IPS-18c (cell line): ENCODE data around the gene RTN4RL2.
"Not testable (repeated sequence)": the region's sequence is repeated elsewhere in the genome, so short reads cannot be mapped to it uniquely, and the experiment has no call there.

Experiments
- H3K4me3 ChIP-seq: 2 replicates; pipeline ENCODE4 v1.7.0; 2013; ENCODE audit warnings: low read depth, mild to moderate bottlenecking, low read length, moderate library complexity; ENCODE audit not compliant: insufficient read depth
- H3K9me3 ChIP-seq: one replicate; pipeline ENCODE4 v1.6.1; 2013; ENCODE audit warnings: mild to moderate bottlenecking, low read length, moderate library complexity; ENCODE audit not compliant: control insufficient read depth, insufficient read depth

The RTN4RL2 gene

DNA sequence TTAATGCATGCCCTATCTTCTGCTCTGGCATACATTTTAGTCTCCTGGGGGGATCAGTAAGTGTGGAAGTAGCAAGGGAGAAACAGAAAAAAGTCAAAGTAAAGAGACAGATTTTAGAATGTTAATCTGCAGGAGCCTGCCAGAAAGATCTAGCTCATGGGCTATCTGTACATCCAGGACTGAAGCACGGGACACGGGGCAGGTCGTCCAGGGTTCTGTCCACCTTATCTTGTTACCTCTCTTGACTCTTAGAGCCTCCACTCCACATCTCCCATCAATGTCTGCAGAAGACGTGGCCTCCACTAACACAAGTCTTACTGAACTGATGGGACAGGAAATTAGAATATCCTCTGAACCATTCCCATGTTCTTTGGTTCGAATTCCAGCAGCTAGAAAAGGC is 31.7 kb upstream of the RTN4RL2 start:
- Histone ChIP-seq H3K4me3 (no peak overlapping the region), H3K9me3 (peaks cover 2% of the 10 kb centered on the region)

DNA sequence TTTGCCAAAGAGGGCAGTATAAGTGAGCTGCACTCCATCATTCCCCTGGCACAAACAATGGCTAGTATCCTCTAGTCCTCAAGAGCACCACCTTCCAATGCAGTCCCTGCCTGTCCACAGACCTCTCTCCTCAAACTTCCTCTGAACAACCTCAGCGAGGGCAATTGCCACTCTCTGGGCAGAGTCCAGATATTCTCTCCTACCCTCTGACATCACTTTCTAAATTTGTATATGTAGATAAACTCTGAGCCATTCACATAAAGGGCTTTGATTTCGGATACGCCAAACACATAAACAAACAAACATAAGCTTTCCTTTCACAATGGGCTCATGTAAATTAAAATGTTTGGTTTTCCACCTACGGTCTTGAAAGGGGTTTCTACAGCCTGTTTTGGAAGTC is 30.4 kb upstream of the RTN4RL2 start:
- Histone ChIP-seq H3K9me3 (no peaks in the 10 kb centered on the region), H3K4me3 (no peak overlapping the region)

DNA sequence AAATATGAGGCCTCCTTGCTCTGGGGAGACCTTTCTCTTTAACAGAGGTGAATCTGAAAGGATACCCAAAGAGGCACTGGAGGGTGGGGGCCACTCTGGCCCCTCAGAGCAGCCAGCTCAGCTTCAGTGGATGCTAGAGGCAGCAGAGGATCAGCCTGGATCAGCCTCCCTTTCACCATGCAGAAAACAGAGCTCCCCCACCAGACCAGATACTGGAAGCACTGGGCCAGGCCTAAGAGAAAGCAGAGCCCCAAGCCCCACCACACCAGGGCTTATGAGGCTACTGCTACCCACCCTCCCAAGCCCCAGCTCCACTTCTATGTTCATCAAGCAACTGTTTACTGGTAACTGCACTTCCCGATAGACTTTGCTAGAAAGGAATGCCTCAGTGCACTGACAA is 29.4 kb upstream of the RTN4RL2 start:
- Histone ChIP-seq H3K4me3 (no peak overlapping the region), H3K9me3 (no peaks in the 10 kb centered on the region)

DNA sequence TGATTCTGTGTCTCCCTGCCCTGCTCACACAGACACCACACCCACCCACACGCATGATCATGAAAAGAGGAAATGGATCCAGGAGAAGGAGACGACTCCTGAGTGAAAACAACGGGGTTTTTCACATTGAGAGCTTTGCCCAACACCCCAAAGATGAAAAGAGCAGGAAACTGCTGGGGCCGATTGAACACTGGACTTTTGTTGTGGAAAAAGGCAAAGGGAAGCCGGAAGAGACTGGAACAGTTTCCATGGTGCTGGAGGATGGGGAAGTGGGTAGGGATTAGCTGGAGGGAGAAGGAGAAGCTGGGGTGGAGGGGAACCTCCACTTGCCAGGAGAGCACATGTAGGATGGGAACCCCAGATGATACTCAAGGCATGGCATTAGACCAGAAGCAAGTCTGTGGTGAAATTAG is 28.2 kb upstream of the RTN4RL2 start:
- Histone ChIP-seq H3K4me3 (no peak overlapping the region), H3K9me3 (no peaks in the 10 kb centered on the region)

DNA sequence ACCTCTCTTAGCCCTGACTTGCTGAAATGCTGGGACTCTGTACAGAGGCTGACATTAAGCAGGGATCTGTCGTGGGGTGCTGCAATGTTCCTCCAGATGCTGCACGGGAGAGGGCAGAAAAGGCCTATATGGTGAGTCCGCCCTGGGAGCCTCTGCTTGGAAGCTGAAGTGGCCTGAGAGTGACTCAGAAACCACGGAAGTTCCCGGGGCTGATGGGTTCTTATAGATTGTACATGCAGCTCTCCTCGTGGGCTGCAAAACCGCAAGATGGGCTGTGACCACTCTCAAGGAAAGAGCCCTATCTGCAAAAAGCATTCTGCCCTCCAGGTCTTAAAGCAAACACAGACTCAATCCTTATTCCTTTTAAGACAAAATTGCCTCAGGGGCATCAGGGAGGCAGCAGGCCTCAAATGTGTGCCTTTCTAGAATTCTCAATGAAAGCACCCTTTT is 27.6 kb upstream of the RTN4RL2 start:
- H3K9me3 ChIP-seq: no peaks in the 10 kb centered on the region
- no peak overlapping the region for H3K4me3 ChIP-seq

DNA sequence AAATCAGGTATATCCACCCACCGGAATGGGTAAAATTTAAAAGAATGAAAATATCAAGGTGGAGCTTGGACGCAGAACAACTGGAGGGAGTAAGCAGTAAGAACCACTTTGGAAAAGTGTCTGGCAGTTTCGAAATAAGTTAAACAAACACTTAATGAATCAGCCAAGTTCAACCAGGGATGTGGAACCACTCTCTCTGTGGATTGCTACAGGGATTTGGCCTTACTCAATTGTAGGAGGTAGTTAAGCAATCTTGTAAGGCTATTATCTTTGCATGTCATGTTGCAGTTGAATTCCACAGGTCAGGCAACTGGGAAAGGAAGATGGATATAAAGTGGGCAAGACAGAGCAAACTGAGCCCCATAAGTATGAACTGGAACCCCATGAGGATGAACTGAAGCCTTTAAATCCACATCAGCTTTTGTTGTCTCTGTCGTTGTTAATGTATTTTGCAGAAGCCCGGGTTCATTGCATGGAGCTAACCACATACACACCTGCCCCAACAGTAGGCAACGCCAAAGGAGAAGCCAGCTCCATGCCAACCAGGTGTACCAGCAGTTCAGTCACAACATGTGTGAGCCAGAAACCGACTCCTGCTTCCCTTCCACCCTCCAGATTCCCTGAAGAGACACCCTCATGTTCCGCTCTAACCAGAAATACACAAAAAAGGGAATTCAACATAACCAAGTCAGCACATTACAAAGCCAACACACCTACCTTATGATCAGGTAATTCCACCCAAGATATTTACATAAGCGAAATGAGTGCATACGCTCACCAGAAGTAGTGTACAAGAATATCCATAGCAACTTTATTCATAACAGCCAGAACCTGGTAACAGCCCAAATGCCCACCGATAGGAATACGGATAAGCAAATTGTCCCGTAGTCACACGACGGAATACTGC is 25.4 kb upstream of the RTN4RL2 start:
- Histone ChIP-seq H3K4me3 (no peak overlapping the region), H3K9me3 (no peaks in the 10 kb centered on the region)

DNA sequence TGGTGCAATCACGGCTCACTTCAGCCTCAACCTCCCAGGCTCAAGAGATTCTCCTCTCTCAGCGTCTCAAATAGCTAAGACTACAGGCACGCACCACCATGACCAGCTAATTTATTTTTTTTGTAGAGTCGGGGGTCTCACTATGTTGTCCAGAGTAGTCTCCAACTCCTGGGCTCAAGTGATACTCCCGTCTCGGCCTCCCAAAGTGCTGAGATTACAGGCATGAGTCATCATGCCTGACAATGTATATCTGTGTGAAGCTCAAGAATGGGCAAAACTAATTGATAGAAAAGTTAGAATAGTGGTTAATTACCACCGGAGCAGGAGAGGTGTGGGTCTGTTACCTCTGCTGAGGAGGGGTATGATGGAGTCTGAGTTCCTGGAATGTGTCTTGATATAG is 24.3 kb upstream of the RTN4RL2 start:
- Histone ChIP-seq H3K9me3 (no peaks in the 10 kb centered on the region), H3K4me3 (no peak overlapping the region)

DNA sequence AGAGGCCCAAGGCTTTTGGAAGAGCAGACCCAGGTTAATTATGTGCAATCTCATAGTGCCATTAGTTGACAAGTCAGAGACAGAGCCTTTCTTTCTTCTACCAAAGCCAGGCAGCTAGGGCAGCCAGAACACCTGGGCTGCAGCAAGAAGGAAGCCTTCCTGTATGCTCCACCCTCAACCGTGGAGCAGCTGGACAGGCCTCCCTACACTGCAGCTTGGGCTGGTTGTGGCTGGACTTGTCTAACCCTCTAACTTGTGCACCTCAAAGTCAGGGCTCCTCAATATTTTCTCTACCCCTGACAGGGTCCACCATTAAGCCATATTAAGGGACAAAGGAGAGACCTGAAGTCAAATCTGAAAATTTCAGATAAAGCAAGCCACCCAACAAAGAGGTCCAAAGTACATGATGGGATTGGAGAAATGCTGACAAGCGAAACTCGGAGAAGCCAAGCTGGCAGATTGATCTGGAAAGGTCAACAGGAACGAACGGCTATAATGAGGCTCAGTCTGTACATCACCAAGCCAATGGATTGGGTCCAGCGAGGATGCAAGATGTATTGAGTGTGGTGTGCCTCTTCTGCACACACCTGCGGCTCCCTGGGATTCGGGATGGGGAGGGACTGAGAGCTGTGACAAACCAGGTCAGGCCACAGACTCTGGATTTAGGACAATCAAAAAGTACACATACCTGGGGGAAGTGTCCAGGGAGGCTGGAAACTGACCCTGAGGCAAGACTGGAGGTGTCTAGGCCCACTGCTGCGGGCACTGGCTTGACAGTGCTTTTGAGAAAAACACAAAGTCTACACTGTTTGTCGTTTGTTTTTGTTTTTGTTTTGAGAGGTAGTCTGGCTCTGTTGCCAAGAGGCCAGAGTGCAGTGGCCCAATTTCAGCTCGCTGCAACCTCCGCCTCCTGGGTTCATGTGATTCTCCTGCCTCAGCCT is 21.7 kb upstream of the RTN4RL2 start:
- Histone ChIP-seq H3K9me3 (peaks cover 2% of the 10 kb centered on the region), H3K4me3 (no peak overlapping the region)

DNA sequence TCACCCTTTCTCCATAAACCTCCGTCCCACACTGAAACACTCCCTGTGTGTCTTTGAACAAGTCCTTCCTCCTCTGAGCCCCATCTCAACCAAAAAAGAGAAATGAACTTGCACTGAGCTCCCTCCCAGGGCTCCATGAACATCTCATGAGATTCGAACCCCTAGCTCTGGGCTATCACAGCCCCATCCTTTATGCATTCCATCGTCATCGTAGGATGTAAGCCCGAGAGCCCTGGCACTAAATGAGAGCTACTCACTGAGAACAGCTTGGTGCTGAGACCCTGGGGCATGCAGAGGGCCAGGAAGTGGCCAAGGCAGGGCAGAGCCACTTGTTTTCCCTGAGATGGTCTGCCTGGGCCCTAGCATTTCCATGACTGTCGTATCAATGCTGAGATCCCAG is 20.5 kb upstream of the RTN4RL2 start:
- H3K4me3 ChIP-seq: no peak overlapping the region
- H3K9me3 ChIP-seq: peaks cover 2% of the 10 kb centered on the region

DNA sequence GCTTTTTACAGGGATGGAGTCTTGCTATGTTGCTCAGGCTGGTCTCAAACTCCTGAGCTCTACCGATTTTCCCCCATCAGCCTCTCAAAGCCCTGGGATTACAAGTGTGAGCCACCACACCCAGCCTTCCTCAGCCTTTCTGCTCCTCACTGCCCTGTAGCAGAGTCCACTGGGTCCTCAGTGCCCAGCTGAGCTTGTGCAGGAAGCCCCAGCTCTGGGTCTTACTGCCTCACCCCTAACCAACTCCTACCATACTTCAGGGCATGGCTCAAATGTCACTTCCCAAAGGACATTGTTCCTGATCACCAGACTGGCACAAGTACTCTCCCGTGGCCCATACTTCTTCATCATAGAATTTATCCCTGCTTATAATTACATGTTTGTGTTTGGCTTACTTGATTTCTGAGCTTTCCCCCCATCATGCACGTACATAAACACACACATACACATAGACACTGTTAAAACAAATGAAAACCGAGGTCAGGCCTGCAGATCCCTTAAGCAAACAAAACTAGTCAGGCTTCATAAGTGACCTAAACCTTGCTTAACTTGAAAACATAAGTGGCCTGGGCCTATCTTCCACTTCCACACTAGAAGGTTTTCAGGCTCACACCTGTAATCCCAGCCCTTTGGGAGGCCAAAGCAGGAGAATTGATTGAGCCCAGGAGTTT is 19.4 kb upstream of the RTN4RL2 start:
- H3K9me3 ChIP-seq: peaks cover 2% of the 10 kb centered on the region
- no peak overlapping the region for H3K4me3 ChIP-seq

DNA sequence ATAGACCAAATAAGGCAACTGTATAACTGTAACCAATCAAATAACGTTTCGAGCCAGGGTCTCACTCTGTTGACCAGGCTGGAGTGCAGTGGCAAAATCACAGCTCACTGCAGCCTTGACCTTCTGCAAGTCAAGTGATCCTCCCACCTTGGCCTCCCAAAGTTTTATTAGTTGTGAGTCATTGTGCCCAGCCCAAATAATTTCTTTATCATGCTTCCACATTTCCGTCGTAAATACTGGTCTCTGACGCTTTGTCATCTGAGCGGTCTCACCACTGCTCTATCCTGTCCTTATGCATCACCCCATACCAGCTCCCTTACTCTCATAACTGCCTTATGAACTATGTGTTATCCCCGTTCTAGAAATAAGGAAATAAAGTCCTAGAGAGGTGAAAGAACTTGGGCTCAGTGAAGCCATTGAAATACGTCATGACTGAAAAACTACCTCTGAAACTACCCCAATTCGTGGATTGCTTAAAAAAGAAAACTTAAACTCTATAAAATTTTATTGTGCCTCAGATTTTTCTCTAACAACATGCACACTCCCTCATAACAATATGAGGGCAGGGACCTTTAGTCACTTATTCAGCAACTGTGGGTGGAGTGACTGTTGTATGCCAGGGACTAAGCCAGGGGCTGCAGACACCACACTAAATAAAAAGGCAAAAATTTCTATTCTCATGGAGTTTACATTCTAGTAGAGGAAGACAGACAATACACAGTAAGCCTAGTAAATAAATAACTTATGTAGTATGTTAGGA is 15.8 kb upstream of the RTN4RL2 start:
- peaks cover 2% of the 10 kb centered on the region for H3K9me3 ChIP-seq

DNA sequence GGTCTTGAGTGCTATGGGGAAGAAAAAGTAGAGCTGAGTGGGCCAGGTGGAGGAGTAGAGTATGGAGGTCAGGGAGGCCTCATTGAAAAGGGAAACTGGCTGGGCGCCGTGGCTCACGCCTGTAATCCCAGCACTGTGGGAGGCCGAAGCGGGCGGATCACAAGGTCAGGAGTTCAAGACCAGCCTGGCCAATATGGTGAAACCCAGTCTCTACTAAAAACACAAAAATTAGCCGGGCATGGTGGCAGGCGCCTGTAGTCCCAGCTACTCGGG is 15.3 kb upstream of the RTN4RL2 start:
- not testable (repeated sequence) for H3K9me3 ChIP-seq, H3K4me3 ChIP-seq

More for the DNA sequence above, 15.8 kb upstream of the RTN4RL2 start:
- H3K4me3 ChIP-seq: no peak overlapping the region

DNA sequence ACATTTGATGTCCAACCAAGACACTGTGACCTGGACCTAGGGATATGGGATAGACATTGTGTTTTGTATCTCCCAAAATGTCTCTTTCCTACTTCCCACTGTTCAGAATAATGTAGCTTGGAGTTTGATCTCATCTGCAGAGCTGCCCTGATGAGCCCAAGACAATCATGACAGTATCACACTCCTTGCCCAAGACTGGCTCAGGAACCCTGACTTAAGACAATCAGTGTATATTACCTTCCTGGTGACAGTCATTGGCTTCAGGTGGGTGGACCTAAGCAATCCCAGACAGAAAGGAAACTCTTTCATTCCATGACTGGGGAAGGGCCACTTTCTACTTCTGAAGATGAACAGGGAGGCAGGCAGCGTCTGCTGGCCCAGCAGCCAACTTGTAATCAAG is 14.3 kb upstream of the RTN4RL2 start:
- Histone ChIP-seq H3K9me3 (peaks cover 2% of the 10 kb centered on the region), H3K4me3 (no peak overlapping the region)

DNA sequence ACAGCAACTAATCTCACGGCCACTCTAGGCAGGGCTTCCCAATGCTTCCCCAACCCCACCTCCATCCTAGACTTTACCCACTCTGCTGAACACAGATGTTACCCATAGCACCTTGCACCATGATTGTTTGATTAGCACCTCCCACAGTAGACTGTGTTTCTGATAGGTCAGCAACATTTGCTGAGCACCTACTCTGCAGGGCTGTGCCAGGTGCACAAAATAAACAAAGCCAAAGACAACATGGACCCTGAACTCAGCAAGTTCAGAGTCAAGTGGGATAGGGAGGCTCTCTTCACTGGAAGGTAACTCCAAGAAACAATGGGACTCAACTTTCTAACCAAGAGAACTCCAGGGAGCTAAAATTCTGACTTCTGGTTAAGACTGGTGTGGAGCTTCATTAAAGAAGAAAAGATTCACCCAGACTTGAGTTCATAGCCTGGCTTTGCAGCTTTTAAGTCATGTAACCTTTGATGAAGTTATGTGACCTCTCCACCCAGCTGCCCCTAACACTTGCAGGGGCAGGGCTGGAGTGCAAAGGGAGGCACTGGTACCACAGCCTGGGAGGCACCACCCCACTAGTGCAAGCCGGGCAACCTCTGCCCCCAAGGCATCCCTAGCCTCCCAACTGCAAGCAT is 6.7 kb upstream of the RTN4RL2 start:
- H3K4me3 ChIP-seq: no peak overlapping the region
- no peaks in the 10 kb centered on the region for H3K9me3 ChIP-seq

DNA sequence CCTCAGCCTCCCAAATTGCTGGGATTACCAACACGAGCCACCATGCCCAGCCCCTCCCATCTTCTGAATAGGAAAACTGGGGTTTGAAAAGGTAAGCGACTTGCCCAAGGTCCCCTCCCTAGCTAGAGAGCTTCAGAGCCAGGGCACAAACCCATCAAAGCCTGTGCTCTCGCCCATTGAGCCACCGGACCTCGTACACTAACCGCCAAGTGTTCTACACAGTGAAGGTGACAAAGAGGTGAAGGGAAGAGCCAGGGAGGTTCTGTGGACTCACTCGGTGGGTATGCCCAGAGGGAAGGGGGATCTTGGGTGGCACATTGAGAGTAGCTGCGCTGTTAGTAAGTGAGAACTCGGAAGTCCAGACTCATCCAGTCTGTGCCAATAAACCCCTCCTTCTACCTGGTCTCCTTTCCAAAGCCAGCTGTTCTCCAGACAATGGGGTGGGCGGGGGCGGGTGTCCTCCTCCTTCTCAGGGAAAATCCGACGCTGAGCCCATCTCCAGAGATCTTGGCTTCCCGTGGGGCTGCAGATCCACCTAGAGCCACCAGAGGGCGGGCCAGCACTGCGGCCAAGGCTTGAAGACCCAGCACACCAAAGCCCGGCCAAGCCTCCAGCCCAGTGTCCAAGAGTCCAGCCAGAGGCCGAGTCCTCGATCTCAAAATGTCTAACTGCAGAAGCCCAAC is 3.2 kb upstream of the RTN4RL2 start:
- H3K9me3 ChIP-seq: no peaks in the 10 kb centered on the region
- peak overlapping the region; percentile 4; the same call in 1 of the 2 replicates for H3K4me3 ChIP-seq

DNA sequence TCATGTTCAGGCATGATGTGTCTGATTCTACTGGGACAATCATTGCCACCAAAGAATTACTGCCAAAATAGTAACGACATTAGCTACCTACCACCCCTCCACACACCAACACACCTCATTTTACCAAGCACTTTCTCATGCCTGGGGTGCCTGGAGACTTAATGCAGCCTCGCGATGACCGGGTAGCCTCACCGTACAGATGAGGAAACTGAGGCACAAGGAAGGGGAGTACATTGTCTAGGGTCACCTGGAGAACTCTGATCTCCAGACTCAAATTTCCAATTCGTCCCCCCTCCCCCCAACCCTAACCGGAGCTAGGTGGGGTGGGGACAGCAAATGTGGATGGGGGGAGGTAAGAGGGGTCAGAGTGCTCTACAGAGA is 2.7 kb upstream of the RTN4RL2 start:
- Histone ChIP-seq H3K9me3 (no peaks in the 10 kb centered on the region), H3K4me3 (peak overlapping the region; percentile 4; the same call in 1 of the 2 replicates)
